Hindlimb muscle (tissue), 1 donor: ENCODE measurements around the gene FRMD1. TPM values are rescaled to one million over a fixed set of nuclear protein-coding genes. Genes with fewer than 3 reads are reported as not detected.
A peak's percentile ranks its signal among the peaks of the same experiment; 100 is the strongest.

Experiments
- DNase-seq: peaks from one replicate; pipeline ENCODE4 v3.0.0-alpha.2; 2013
- polyA plus RNA-seq: library from polyadenylated mRNA; unstranded; fragments of 120-200 nt; gene quantifications from one replicate; pipeline ENCODE4 v1.2.1, GENCODE V29; 2013; ENCODE audit not compliant: insufficient read length

FRMD1 gene
- polyA plus RNA-seq, 1 donor: 1.3 TPM

DNA sequence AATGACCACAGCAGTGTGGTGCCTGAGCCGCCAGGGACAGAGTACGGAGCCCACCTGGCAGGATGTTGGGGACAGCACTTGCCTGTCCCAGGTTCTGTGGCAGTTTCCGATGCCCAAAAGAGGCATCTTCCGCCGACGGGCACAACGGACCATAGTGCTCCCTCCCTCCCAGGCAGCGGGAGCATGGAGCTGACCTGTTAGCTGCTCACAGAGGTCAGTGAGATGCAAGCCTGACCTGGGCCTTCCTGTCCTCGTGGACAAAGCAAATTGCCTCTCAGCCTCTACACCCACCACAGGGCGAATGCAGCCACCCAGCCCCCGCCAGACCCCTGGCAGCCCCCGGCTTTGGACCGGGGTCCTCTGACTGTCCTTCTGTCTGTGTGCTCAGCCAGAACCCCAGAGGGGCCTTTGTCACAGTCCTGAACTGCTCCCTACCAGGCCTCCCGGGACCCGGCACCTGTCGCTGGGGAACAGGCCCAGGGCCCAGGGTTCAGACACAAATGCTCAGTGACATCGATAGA is 16.2 kb upstream of the FRMD1 start:
- DNase-seq: no peak

DNA sequence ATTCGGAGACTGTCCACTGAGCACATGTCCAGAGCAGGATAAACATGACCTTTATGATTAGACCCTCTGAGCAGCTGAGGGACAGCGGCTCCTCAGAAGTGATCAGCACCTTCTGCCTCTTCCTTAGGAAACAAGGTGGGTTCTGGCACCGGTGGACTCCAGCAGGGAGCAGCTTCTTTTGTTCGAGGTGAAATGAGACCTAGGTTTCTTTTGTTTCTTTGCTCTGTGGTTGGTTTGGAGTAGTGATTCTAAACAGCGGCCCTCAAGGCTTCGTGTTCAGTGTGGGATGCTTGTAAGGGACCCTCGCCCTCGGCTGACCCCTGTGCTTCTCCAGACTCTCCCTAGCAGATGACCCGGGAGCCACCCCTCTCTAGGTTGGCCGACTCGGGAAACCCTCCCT is 14.6 kb upstream of the FRMD1 start:
- no peak for DNase-seq

DNA sequence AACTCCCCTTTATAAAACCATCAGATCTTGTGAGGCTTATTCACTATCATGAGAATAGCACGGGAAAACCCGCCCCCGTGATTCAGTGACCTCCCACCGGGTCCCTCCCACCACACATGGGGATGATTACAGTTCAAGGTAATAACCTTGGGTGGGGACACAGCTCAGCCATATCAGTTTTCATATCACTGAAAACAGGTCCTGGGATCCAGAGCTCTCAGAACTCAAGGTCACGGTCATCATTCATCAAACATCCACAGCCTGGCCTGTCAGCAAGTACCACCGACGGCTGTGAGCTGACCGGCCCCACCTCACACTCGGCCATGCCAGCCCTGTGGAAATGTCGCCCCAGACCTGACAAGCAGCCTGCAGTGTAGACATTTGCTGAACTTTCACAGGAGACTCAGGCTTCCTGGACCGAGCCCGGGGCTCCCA is 14.1 kb upstream of the FRMD1 start:
- no peak for DNase-seq

DNA sequence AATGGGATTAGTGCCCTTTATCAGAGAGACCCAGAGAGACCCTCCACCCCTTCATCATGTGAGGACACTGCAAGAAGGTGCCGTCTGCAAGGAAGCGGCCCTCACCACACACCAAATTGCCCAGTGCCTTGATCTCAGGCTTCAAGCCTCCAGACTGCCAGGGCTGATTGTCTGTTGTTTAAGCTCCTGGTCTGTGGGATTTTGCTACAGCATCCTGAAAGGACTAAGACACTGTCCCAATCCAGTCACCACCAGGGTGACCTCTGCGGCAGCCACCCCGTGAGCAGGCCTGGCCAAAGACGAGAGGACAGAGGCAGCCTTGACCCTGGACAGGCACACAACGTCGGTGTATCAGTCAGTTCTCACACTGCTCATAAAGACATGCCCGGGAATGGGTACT is 13.5 kb upstream of the FRMD1 start:
- no peak for DNase-seq

DNA sequence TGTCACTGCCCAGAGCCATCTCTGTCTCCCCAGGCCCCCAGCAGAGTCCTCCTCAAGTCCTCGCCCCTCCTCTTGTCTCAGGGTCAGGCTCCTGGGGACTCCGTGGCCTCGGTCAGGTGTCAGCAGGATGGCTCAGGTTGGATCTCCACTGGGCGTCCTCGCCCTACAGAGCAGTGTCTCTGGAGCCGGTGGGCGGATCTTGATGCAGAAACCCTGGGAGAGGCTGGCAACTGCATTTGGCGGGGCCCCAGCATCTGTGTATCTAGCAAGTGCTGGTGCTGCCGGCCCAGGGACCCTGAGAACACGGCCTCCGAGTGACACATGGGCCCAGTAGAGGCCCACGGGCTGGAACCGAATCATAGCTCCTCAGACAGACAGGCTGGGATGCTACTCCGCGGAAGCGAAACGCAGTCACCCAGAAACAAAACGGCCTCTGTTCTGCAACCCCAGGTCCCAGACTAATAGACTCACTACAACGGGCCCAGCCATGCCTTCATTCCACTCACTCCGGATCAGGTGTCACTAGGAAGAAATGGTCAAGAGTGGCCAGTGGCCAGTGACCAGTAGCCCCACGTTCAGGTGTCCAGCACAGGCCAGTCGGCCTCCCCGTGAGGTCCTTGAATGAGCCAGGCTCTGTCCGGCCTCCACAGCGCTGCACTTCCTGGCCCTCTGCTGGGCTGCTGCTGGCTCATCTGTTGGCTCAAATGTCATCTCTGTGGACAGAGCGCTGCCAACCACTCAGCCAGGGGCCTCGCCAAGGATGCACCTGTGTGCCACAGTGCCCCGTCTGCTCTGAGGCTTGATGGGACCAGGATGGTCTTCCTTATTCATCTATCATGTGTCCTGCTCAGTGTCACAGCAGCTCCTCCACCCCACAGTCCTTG is 12.6 kb upstream of the FRMD1 start:
- no peak for DNase-seq

DNA sequence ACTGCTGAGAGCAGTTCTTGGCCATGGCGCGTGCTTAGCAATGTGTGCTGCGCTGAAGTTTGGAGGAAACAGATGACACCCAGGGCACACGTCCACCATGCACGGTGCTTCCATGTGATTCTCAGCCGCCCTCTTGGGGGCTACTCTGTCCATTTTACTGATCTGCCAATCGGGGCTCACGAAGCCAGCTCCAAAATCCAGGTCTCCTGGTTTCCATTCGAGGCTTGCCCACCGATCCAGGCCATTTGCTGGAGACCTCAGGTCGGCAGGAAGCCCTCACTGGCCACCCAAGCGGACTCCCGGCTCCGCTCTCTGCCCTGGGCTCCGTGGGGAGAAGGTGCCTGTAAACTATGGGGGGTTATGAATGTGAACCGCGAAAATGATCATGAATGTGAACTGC is 11.7 kb upstream of the FRMD1 start:
- no peak for DNase-seq

DNA sequence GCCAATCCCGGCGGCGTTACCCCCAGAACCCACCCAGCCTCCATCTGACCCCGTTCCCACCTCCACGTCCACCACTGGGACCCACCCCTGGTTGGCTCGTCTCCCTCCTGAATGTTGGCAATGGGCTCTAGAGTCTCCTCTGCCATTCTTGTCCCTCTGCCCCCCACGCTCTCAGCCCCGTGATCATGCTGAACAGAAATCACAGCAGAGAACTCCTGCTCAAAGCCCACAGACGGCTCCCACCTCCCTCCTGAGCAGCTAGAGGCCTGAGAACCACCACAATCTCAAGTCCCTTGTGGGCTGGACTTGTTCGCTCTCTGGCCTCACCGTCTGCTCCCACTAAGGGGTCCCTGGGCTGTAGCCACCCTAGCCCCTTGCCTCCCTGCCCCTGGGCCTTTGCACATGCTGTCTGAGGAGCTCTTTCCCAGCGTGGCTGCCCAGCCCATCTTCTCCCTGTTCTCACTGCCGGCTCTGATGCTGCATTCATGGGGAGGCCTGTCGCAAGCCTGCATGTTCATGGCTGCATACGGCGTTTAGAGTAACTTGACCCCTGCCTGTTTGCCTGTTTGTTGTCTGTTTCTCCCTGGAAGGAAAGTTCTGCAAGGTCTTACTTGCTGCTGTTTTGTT is 11.2 kb upstream of the FRMD1 start:
- no peak for DNase-seq

DNA sequence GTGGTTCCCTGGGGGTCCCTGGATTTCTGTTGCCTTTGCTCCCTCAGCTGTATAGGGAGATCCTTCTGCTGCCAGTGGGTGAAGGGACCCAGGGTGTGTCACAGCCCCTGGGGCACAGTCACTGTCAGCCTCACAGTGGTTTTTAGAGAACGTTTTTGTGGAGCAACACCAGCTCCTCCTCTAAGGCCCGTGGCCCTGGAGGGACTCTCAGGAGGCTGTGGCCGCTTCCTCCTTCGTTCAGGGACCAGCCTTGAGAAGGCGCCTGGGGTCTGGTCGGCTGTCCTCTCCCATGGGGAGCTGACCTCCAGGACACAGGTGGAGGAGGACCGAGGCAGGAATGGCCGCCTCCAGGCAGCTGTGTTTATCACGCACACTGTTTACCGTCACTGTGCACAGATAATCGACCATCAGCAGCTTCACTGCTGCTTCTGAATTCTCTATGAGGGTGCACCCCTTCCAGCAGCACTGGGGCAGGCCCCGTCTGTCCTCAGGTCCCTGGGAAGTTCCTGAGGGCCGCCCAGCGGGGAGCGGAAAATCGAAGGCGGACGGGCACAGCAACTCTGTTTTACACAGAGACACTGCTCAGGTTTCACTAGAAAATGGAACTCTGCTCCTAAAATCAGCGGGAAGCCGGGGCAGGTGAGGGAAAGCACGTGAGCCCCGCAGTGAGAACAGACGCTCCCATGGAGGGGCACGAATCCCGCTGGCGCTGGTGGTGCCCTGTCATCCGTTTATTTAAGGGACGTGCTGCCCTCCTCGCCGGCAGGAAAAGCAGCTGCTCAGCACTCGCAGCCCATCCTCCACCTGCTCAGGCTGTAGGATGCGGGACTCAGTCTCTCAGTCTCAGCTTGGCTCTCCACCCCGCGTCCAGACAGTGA is 10.4 kb upstream of the FRMD1 start:
- DNase-seq: no peak

DNA sequence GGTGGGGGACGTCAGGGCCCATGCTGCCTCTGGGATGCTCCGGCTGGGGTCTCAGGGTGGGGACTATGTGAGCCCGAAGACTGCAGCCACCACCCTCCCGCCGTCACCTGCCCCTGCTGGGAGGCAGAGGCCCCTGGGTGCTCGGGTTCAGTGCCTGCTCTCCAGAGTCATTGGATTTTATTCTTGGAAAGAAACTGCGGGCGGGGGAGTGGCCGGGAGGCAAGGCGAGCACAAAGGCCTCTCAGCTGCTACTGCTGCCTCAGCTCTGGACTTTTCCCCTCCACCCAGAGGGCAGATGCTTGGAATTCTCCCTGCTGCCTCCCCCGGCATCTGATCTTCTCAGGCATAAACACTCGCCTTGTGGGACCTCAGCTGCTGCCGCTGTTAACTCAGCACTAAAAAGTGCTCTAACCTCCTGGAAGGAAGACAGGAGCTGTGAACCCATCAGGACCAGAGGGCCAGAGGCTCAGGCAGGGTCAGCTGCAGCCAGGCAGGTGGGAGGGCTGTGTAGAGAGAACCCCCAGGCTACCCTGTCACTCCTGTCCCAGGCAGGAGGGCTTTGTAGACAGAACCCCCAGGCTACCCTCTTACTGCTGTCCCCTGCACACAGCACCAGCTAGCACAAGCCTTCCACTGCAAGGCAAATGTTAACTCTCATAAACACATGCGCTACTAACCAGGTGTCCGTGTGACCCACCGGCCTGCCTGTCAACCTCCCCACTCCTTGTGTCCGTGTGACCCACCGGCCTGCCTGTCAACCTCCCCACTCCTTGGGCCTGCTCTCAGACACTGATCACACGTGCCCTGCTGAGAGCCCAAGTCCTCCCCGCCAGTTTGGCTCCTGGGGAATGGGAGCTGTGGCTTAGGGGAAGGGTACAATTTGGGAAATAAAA is 9.4 kb upstream of the FRMD1 start:
- DNase-seq: peak; percentile 58

DNA sequence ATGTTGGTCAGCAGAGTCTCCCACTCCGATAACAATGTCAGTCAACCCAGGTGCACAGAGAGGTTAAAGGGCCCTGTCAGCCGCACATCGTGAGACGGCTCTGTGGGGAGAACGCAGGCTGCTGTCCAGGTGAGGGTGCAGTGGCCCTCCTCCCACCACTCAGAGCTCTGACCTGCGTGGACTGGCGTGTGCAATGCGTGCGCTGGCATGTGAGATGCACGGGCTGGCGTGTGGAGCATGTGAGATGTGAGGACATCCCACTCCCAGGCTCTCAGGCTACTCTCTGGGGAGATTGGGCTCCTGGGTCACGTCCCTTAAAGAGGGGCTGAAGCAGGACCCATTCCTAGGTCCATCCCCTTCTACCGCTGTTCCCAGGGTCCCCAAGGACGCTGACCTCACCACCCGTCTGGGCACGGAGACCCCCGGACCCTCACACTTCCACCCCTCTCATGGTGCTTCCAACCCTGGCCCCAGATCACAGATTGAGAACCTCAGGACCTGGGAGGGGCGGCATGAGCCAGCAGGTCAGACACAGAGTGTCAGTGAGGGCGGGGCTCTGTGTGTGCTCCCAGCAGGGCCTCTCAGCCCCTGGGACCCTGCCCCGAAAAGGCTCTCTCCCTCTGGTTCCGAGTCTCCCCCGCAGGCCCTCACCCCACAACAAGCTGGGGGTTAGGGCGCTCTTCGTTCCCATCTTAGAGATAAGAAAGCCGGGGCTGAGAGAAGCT is 8.6 kb upstream of the FRMD1 start:
- DNase-seq: no peak

DNA sequence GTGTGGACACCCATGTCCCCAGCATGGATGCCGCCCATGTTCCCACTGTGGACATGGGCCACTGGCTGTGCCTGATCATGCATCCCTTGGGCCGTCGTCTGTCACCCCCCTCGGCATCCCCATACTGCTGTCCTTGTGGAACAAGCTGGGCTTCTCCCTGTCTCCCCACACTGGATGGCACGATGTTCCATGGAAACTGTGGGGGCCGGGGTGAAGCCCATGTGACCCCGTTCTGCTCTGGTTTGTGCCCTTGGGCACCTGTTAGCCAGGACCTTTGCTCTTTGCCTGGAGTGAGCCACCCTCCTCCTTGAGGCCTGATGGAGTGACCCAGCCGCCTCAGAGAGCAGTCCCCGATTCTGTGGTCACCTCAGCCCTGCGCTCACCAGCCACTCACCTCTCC is 7.6 kb upstream of the FRMD1 start:
- DNase-seq: no peak

DNA sequence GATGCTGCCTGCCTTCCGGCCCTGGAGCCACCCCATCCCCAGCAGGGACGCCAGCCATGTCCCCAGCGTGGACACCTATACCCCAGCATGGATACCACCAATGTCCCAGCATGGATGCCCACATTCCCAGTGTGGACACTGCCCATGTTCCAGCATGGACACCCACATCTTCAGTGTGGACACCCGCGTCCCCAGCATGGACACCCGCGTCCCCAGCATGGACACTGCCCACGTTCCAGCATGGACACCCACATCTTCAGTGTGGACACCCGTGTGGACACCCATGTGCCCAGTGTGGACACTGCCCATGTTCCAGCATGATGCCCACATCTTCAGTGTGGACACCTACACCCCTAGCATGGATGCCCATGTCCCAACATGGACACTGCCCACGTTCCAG is 7.1 kb upstream of the FRMD1 start:
- DNase-seq: no peak

DNA sequence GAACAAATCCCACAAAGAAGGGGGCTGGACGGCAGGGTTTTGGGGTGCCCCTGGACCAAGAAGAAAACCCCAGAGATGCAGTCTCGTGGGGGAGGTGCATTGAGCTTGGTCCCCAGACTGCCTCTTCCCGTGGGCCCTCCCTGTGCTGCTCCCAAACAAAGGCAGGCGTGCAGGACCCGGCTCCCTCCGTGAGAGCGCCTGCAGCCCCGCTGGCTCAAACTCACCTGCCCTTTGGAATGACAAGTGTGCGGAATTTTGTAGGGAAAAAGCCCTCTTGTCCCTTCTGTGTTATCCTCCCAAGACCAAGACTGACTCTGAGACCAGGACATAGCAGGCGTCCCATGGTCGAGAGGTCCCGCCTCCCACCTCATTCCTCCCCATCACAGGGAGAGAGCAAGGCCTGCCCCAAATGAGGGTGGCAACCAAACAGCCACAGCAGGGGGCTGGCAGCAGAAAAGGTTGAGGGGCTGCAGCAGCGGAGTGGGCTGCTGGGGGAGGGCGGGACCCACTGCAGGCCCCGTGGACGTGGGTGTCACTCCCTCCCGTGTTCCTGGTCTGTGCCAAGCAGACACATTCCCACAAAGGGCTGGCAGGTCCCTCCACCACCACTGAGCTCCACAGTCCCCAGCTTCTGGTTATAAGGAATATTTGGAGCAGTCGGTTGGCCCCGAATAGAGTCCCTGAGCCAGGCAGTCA is 5.6 kb upstream of the FRMD1 start:
- DNase-seq: no peak

DNA sequence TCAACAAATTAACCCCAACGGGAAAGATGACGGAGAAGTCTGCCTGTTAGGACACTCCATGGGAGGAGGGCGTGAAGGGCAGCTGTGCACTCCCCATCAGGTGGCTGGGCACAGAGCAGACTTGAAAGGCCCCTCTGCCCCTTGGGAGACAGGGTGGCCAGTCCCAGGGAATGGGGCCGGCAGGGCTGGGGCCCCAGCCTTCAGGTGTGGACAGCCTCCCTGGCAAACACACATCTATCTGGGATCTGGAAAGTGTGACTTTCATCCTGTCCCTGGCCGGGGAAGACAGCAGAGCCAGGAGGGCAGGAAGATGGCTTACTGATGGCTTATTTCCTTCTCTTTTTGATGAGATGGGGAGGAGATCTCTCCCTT is 4.5 kb upstream of the FRMD1 start:
- no peak for DNase-seq

DNA sequence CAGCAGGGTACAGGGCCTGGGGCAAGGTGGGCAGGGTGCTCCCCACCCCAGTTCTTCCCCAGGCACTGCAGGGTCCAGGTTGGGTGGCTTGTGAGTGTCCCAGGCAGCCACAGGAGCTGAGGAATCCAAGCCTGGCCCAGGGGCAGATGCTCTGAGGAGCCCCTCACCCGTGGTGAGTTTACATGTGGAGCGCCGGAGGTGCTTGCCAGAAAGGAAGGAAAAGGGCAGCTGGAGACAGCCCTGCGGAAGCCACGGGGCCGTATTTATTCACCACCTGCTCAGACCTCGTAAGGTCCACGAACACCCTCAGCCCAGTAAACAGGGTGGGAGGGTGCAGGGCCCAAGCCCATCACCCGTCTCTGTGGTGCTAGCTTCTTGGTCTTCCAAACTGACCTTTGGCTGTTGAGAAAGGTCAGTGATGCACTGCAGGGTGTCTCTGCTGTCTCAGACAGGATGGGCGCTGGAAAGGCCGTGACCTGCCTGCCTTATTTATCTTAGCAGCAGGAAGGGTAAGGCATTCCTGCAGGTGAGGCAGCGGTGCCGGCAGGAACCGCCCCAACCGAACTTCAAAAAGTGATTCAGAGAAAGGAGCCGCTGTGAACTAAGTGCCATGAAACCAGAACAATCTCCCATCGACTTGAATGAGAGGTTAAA is 4.0 kb upstream of the FRMD1 start:
- DNase-seq: no peak

DNA sequence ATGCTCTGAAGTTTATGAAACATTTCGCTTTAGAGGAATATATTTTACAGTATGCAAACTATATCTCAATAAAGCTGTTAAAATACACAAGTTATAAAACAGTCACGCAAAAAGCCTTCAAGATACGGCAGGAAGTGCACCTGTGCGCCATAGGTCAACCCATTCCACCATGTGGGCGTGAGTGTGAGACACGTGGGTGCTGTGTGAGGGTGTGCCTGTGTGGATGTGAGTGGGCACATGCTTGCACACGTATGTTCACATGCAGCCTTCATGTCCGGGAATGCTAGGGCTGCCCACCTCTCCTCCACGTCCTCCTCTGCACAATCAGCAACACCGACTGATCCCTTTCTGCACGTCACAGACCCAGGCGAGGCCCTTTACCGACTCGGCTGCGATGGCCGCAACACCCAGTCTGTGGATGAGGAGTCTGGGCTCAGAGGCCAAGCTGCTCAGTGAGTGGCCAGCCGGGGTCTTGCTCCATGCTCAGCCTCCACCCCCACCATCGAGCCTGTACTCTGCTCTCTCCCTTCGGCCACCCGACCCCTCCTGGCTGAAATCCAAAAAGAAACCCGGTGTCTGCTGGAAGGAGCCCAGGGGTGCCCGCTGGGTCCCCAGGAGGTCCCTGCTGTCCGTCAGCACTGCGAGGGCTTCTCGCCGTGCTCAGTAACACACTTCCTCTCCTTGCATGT is 3.0 kb upstream of the FRMD1 start:
- no peak for DNase-seq

DNA sequence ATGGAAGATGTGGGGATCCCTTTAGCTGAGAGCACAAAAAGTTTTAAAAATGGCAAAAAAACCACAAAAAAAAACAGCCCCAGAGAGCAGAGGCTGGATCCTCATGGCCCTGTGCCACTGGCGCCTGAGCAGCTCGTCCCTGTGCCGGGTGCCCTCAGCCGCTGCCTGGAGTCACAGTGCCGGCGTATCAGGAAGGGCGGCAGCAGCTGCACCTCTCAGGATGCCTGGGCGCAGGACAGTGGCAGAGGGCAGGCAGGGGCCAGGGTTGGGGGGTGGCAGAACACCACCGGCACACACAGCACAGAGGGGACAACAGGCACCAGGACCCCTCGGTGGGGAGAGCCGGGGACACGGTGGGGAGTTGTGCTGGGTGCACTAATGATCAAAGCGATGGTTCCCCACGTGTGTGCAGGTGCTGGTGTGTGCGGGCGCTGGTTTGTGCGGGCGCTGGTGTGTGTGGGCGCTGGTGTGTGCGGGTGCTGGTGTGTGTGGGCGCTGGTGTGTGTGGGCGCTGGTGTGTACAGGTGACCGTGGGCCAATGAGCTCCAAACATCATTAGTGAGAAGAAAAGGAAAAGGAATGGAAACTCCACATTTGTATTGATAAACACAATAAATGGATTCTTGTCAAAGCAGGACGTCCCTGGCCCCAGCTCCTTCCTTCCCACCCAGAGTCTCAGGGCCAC is 1.5 kb upstream of the FRMD1 start:
- DNase-seq: no peak

DNA sequence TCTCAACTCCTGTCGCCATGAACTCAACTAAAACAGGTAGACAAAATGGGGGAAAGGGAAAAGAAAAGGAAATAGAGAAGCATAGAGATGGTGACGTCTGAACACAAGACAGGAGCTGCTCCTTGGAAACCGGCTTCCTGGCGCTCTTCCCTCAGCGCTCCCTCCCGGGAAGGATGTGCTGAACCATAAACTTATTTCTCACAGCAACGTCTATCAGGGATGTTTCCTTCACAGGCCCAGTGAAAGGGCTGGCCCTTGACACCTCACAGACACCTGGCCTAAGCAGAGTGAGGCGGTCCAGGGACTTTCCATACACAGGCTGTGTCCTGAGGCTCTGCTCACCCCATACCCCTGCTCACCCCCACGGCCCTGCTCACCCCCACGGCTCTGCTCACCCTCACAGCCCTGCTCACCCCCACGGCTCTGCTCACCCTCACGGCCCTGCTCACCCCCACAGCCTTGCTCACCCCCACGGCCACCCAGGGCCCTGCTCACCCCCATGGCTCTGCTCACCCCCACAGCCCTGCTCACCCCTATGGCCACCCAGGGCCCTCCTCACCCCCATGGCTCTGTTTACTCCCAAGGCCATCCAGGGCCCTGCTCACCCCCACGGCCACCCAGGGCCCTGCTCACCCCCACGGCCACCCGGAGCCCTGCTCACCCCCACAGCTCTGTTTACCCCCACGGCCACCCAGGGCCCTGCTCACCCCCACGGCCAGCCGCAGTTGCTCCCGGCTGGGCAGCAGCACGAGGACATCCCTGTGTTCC is 653 bp downstream of the FRMD1 start:
- DNase-seq: peak; percentile 71
